PC-9 (cell line): Measurements from ENCODE around the gene TBC1D14.

ENCODE experiments used
- CTCF ChIP-seq: fragments of 200-600 bp; sonication (generic); conservative IDR thresholded peaks from 2 replicates; pipeline ENCODE4 v1.6.1; 2017; ENCODE audit warnings: mixed run types, antibody characterized with exemption, mild to moderate bottlenecking, moderate library complexity
- EZH2 ChIP-seq: fragments of 200-600 bp; sonication (generic); IDR thresholded peaks from 2 replicates; pipeline ENCODE4 v1.8.0; 2017; ENCODE audit warnings: antibody characterized with exemption, low read depth

- TF ChIP-seq CTCF (no peak), EZH2 (no peak)
Measured at GRCh38 chr4:6961496-6962210, 52.0 kb downstream of the TBC1D14 start.
